Stimulated activated CD4-positive, alpha-beta T cell treated with anti-CD3 and anti-CD28 coated beads, TNF-alpha, amount 100 ng/mL, for 4 hours (primary cell): ENCODE data around the gene IGSF8.

Experiments
- DNase-seq, 3 experiments: peaks; one replicate each; pipeline ENCODE4 v3.0.0-alpha.2; 2020; ENCODE audit warnings: low read depth in 3 of 3

The IGSF8 gene

GRCh38 chr1:160085686-160086455 lies 12.5 kb downstream of the IGSF8 start:
- peak; percentile 54 to 69 (median 64) for DNase-seq

- DNase-seq = no peak
Measured at GRCh38 chr1:160084771-160085321, 13.6 kb downstream of the IGSF8 start.

GRCh38 chr1:160083968-160084770 lies 14.2 kb downstream of the IGSF8 start:
- peak; percentile 60 to 64 (median 63) for DNase-seq

- no peak for DNase-seq
Measured at GRCh38 chr1:160082926-160083325, 15.5 kb downstream of the IGSF8 start.

GRCh38 chr1:160082487-160082886 lies 15.9 kb downstream of the IGSF8 start:
- no peak for DNase-seq

- DNase-seq = no peak
Measured at GRCh38 chr1:160081261-160081936, 17.0 kb downstream of the IGSF8 start, which contains the start of gene KCNJ9. Gene KCNJ9, plus strand, starts transcription at chr1:160081538. Its CDS starts 2,493 bp downstream, at chr1:160084031.

GRCh38 chr1:160080381-160081100 lies 17.9 kb downstream of the IGSF8 start:
- no peak for DNase-seq

GRCh38 chr1:160079448-160079847 lies 19.0 kb downstream of the IGSF8 start:
- no peak for DNase-seq

- DNase-seq = peak in 1 of 3 experiments; percentile 29
Measured at GRCh38 chr1:160078512-160079195, 19.8 kb downstream of the IGSF8 start.

GRCh38 chr1:160077486-160077885 lies 20.9 kb downstream of the IGSF8 start:
- no peak for DNase-seq

- no peak for DNase-seq
Measured at GRCh38 chr1:160076295-160076694, 22.1 kb downstream of the IGSF8 start.

GRCh38 chr1:160075836-160076235 lies 22.6 kb downstream of the IGSF8 start:
- DNase-seq = no peak

- no peak for DNase-seq
Measured at GRCh38 chr1:160074865-160075264, 23.6 kb downstream of the IGSF8 start.

- DNase-seq = no peak
Measured at GRCh38 chr1:160071289-160071688, 27.1 kb downstream of the IGSF8 start.

GRCh38 chr1:160070243-160071163 lies 27.9 kb downstream of the IGSF8 start:
- DNase-seq = peak; percentile 28 to 53 (median 47)

- DNase-seq = no peak
Measured at GRCh38 chr1:160069460-160070231, 28.8 kb downstream of the IGSF8 start, which contains the start of gene KCNJ10. Gene KCNJ10, minus strand, starts transcription at chr1:160070160. Its CDS starts 27,628 bp downstream, at chr1:160042532.

GRCh38 chr1:160068225-160068624 lies 30.2 kb downstream of the IGSF8 start:
- DNase-seq = no peak
